Kidney (tissue), 14 donors: ENCODE results near the gene OSTN. TPM values are rescaled to one million over a fixed set of nuclear protein-coding genes. Genes with fewer than 3 reads are reported as not detected.

ENCODE experiments used
- DNase-seq, 5 donors: peaks; one replicate each; pipeline ENCODE4 v3.0.0-alpha.2; 2013 to 2020
- FAIRE-seq: peaks from 2 replicates; lab custom pipeline; 2012; peaks lifted over from hg19 to GRCh38; lab: Jason Lieb, UNC
- H3K27ac ChIP-seq, 2 donors: one replicate each; pipeline ENCODE4 v1.7.0; 2013; ENCODE audit warnings: low read depth in 2 of 2, low read length in 2 of 2, inconsistent platforms in 1 of 2
- H3K27me3 ChIP-seq: one replicate; pipeline ENCODE4 v1.7.1; 2013; ENCODE audit warnings: low read length, inconsistent platforms; ENCODE audit not compliant: control insufficient read depth, insufficient read depth
- H3K36me3 ChIP-seq, 3 donors: one replicate each; pipeline versions ENCODE4 v1.7.0 to v1.7.1; 2013; ENCODE audit warnings: low read length in 3 of 3, control low read depth in 1 of 3, inconsistent platforms in 1 of 3; ENCODE audit not compliant: insufficient read depth in 3 of 3, control insufficient read depth in 2 of 3
- H3K4me1 ChIP-seq, 3 donors: one replicate each; pipeline versions ENCODE4 v1.7.0 to v1.7.1; 2013; ENCODE audit warnings: low read length in 3 of 3, inconsistent platforms in 1 of 3, low read depth in 1 of 3; ENCODE audit not compliant: control insufficient read depth in 2 of 3, insufficient read depth in 2 of 3
- H3K4me3 ChIP-seq, 3 donors: one replicate each; pipeline versions ENCODE4 v1.7.0 to v1.8.1; 2013; ENCODE audit warnings: low read length in 3 of 3, control low read depth in 1 of 3, inconsistent platforms in 1 of 3
- H3K9ac ChIP-seq, 3 donors: one replicate each; pipeline versions ENCODE4 v1.7.0 to v1.7.1; 2013; ENCODE audit warnings: low read length in 3 of 3, control low read depth in 1 of 3, inconsistent platforms in 1 of 3
- H3K9me3 ChIP-seq, 3 donors: one replicate each; pipeline versions ENCODE4 v1.7.0 to v1.7.1; 2013; ENCODE audit warnings: low read length in 3 of 3, control low read depth in 1 of 3, inconsistent platforms in 1 of 3; ENCODE audit not compliant: control insufficient read depth in 2 of 3, insufficient read depth in 1 of 3
- CTCF ChIP-seq: IDR thresholded peaks from 3 replicates; pipeline ENCODE4 v1.5.1; 2012; ENCODE audit warnings: mild to moderate bottlenecking, moderate library complexity, borderline replicate concordance; ENCODE audit not compliant: insufficient read depth; ENCODE audit errors: extremely low read depth
- intact Hi-C: fragments of 100-400 bp; cut with DNase I; formaldehyde crosslinking; loops from one replicate; pipeline ENCODE4 v1.11.1; 2022
- polyA plus RNA-seq: library from polyadenylated mRNA; stranded (reverse); fragments of 350-450 nt; fragmentation: Illumina TruSeq; extraction: RNeasy Lipid Tissue Mini Kit (QIAGEN cat#74804); gene quantifications from one replicate; pipeline ENCODE4 v1.2.3, GENCODE V29; 2014; ENCODE audit warnings: low read depth, low replicate concordance; ENCODE audit not compliant: insufficient read depth
- total RNA-seq: library from RNA; stranded (reverse); fragmentation: NEBNext Ultra II Directional; extraction: Animal tissue kit (Norgen Biotek cat#: 25700); gene quantifications from one replicate; pipeline ENCODE4 v1.2.1, GENCODE V29; 2021
- donor health status: control.
- donor health status: control.
- donor health status: control.
- donor health status: control.
- donor health status: control.
- donor health status: DM: yes; HTN: yes; CAD: no.
- donor health status: Normal renal cell carcinoma (clear cell type).

OSTN gene
- total and polyA plus RNA-seq, 2 donors from 2014 or later = not detected

- no peak for TF ChIP-seq CTCF
- H3K4me3 ChIP-seq = no peak overlapping the region
- no peak overlapping the region for H3K9ac ChIP-seq
- FAIRE-seq (no peak), DNase-seq (no peak)
- no peaks in the 10 kb centered on the region for H3K9me3 ChIP-seq
- H3K27ac ChIP-seq = no peak overlapping the region
- intact Hi-C loops = no loop called here
- no peaks in the 10 kb centered on the region for H3K4me1 ChIP-seq
- H3K27me3 ChIP-seq = no peaks in the 10 kb centered on the region
- H3K36me3 ChIP-seq = no peaks in the 10 kb centered on the region
Measured at GRCh38 chr3:191197761-191198306, 1.2 kb upstream of the OSTN start.

GRCh38 chr3:191198480-191198879 lies 561 bp upstream of the OSTN start:
- Histone ChIP-seq H3K27ac (no peak overlapping the region), H3K4me3 (no peak overlapping the region), H3K4me1 (no peaks in the 10 kb centered on the region), H3K36me3 (no peaks in the 10 kb centered on the region), H3K9me3 (no peaks in the 10 kb centered on the region), H3K9ac (no peak overlapping the region), H3K27me3 (no peaks in the 10 kb centered on the region)
- DNase-seq = no peak
- intact Hi-C loops = no loop called here
- no peak for TF ChIP-seq CTCF
- no peak for FAIRE-seq

GRCh38 chr3:191210032-191210431 lies 11.0 kb downstream of the OSTN start:
- intact Hi-C loops = no loop called here
- FAIRE-seq (no peak), DNase-seq (no peak)
- Histone ChIP-seq H3K27me3 (no peaks in the 10 kb centered on the region), H3K27ac (no peak overlapping the region), H3K4me1 (no peaks in the 10 kb centered on the region), H3K9ac (no peak overlapping the region), H3K4me3 (no peak overlapping the region), H3K36me3 (no peaks in the 10 kb centered on the region), H3K9me3 (no peaks in the 10 kb centered on the region)
- TF ChIP-seq CTCF = no peak

- TF ChIP-seq CTCF = no peak
- FAIRE-seq (no peak), DNase-seq (no peak)
- Histone ChIP-seq H3K9ac (no peak overlapping the region), H3K4me3 (no peak overlapping the region), H3K27ac (no peak overlapping the region), H3K36me3 (no peaks in the 10 kb centered on the region), H3K27me3 (no peaks in the 10 kb centered on the region), H3K9me3 (no peaks in the 10 kb centered on the region), H3K4me1 (no peaks in the 10 kb centered on the region)
- intact Hi-C loops = no loop called here
Measured at GRCh38 chr3:191216510-191216909, 17.5 kb downstream of the OSTN start.
